K562 (cell line): Measurements from ENCODE around the gene IL17RB.

Source experiments
- CCNT2 ChIP-seq: IDR thresholded peaks from 2 replicates; pipeline ENCODE4 v1.6.1; 2011; ENCODE audit warnings: borderline replicate concordance, low read depth, mild to moderate bottlenecking, moderate library complexity, mixed read lengths, low read length; ENCODE audit not compliant: insufficient read length; ENCODE audit errors: extremely low read depth
- CHCHD3 ChIP-seq: fragments of 250-450 bp; sonication (Bioruptor Pico); IDR thresholded peaks from 2 replicates; pipeline ENCODE4 v2.1.2; 2022; ENCODE audit warnings: mild to moderate bottlenecking
- GATA2 ChIP-seq: sonication (generic); formaldehyde crosslinking; IDR thresholded peaks from 2 replicates; pipeline ENCODE4 v1.4.0; 2020; ENCODE audit warnings: mild to moderate bottlenecking, missing genetic modification reagents
- POLR2AphosphoS2 ChIP-seq: IDR thresholded peaks from 2 replicates; pipeline ENCODE4 v1.6.1; 2012; ENCODE audit warnings: low read length, improper control_type of control experiment
- RAD21 ChIP-seq, 2 experiments: fragments of 250-450 bp in 1 of 2; fragments of 450-650 bp in 1 of 2; sonication (Bioruptor Pico) in 1 of 2; formaldehyde crosslinking in 1 of 2; IDR thresholded peaks in 1 of 2; conservative IDR thresholded peaks in 1 of 2; 2 replicates each; pipeline versions ENCODE4 v1.4.0 to v1.8.0; 2020 to 2022; ENCODE audit warnings: mild to moderate bottlenecking in 2 of 2, moderate library complexity in 1 of 2
- SIX5 ChIP-seq, 2 experiments: IDR thresholded peaks; 2 replicates each; pipeline ENCODE4 v1.6.1; 2011; ENCODE audit warnings: low read length in 2 of 2, borderline replicate concordance in 1 of 2, low read depth in 1 of 2, mild to moderate bottlenecking in 1 of 2, moderate library complexity in 1 of 2; ENCODE audit not compliant: insufficient read depth in 1 of 2
- TCF7L2 ChIP-seq: fragments of 150-350 bp; IDR thresholded peaks from 2 replicates; pipeline ENCODE4 v1.6.1; 2016; ENCODE audit warnings: low read depth, mild to moderate bottlenecking, low read length, moderate library complexity
- YY1 ChIP-seq, 3 experiments: IDR thresholded peaks; 2 replicates each; pipeline ENCODE4 v1.6.1; 2011; ENCODE audit warnings: low read length in 2 of 3, mild to moderate bottlenecking in 2 of 3, moderate library complexity in 2 of 3, borderline replicate concordance in 1 of 3, control low read depth in 1 of 3, low read depth in 1 of 3; ENCODE audit not compliant: insufficient read depth in 3 of 3, insufficient replicate concordance in 2 of 3, control insufficient read depth in 1 of 3, insufficient read length in 1 of 3; ENCODE audit errors: extremely low read depth in 1 of 3
- ZFP36 ChIP-seq: fragments of 150-350 bp; IDR thresholded peaks from 2 replicates; pipeline ENCODE4 v1.6.1; 2018; ENCODE audit warnings: low read length, low read depth; ENCODE audit not compliant: partially characterized antibody
- TF ChIP-seq, protein P1 (sequence below), 3 experiments: IDR thresholded peaks in 2 of 3; conservative IDR thresholded peaks in 1 of 3; 2 replicates each; pipeline ENCODE4 v1.5.1; 2011 to 2012; ENCODE audit warnings: low read length in 3 of 3, mild to moderate bottlenecking in 3 of 3, control low read depth in 2 of 3, improper control_type of control experiment in 1 of 3, inconsistent platforms in 1 of 3, low read depth in 1 of 3, mixed read lengths in 1 of 3, moderate library complexity in 1 of 3; ENCODE audit not compliant: insufficient read depth in 2 of 3
- TF ChIP-seq, protein P2 (sequence below): fragments of 250-450 bp; sonication (Bioruptor Pico); IDR thresholded peaks from 2 replicates; pipeline ENCODE4 v1.5.1; 2021; ENCODE audit warnings: mild to moderate bottlenecking
- TF ChIP-seq, protein P3 (sequence below): sonication (generic); formaldehyde crosslinking; IDR thresholded peaks from 2 replicates; pipeline ENCODE4 v1.8.0; 2022; ENCODE audit warnings: mild to moderate bottlenecking, missing genetic modification reagents
- TF ChIP-seq, protein P4 (sequence below): sonication (generic); formaldehyde crosslinking; IDR thresholded peaks from 2 replicates; pipeline ENCODE4 v1.8.1; 2022; ENCODE audit warnings: missing genetic modification reagents

DNA sequence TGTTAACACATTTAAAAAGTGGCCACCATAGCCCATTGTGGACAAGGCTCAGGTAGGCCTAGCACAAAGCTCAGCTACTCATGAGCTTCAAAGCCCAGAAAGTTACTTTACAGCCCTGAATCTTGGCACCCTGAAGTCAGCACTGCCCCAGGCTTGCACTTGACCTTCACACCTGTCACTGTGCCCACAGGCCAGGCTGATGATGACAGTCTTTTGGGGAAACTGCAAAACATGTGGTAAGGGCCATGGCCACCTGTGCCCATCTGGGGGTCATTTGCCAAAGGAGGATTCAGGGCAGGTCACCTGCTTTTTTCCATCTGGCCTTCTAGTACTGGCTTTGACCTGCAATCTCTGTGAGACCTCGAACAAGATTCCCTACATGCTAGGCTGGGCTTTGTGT, 11.1 kb upstream of the IL17RB start:
- TF ChIP-seq YY1 (IDR thresholded peaks at IDR 0.05; ENCODE audit: borderline replicate concordance in 1 of 3, control insufficient read depth in 1 of 3, extremely low read depth in 1 of 3, insufficient read depth in 3 of 3, insufficient read length in 1 of 3, insufficient replicate concordance in 2 of 3, low read depth in 1 of 3, low read length in 2 of 3) = no peak
- TF ChIP-seq, protein P1, sequence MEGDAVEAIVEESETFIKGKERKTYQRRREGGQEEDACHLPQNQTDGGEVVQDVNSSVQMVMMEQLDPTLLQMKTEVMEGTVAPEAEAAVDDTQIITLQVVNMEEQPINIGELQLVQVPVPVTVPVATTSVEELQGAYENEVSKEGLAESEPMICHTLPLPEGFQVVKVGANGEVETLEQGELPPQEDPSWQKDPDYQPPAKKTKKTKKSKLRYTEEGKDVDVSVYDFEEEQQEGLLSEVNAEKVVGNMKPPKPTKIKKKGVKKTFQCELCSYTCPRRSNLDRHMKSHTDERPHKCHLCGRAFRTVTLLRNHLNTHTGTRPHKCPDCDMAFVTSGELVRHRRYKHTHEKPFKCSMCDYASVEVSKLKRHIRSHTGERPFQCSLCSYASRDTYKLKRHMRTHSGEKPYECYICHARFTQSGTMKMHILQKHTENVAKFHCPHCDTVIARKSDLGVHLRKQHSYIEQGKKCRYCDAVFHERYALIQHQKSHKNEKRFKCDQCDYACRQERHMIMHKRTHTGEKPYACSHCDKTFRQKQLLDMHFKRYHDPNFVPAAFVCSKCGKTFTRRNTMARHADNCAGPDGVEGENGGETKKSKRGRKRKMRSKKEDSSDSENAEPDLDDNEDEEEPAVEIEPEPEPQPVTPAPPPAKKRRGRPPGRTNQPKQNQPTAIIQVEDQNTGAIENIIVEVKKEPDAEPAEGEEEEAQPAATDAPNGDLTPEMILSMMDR (IDR thresholded peaks at IDR 0.05 in 2 of 3, conservative IDR thresholded peaks at IDR 0.05 in 1 of 3; ENCODE audit: insufficient read depth in 2 of 3, low read depth in 1 of 3, low read length in 3 of 3) = no peak
- TF ChIP-seq GATA2 (CRISPR knock-in tag) = no peak
- no peak for TF ChIP-seq POLR2AphosphoS2
- TF ChIP-seq, protein P2, sequence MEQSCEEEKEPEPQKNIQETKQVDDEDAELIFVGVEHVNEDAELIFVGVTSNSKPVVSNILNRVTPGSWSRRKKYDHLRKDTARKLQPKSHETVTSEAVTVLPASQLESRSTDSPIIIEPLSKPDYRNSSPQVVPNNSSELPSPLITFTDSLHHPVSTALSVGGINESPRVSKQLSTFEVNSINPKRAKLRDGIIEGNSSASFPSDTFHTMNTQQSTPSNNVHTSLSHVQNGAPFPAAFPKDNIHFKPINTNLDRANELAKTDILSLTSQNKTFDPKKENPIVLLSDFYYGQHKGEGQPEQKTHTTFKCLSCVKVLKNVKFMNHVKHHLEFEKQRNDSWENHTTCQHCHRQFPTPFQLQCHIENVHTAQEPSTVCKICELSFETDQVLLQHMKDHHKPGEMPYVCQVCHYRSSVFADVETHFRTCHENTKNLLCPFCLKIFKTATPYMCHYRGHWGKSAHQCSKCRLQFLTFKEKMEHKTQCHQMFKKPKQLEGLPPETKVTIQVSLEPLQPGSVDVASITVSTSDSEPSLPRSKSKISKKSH (CRISPR knock-in tag) = no peak
- no peak for TF ChIP-seq RAD21 (CRISPR knock-in tag; conservative IDR thresholded peaks at IDR 0.05 in 1 of 2, IDR thresholded peaks at IDR 0.05 in 1 of 2)
- TF ChIP-seq, protein P3, sequence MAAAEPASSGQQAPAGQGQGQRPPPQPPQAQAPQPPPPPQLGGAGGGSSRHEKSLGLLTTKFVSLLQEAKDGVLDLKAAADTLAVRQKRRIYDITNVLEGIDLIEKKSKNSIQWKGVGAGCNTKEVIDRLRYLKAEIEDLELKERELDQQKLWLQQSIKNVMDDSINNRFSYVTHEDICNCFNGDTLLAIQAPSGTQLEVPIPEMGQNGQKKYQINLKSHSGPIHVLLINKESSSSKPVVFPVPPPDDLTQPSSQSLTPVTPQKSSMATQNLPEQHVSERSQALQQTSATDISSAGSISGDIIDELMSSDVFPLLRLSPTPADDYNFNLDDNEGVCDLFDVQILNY (CRISPR knock-in tag) = no peak
- TF ChIP-seq SIX5 (IDR thresholded peaks at IDR 0.05; ENCODE audit: borderline replicate concordance in 1 of 2, insufficient read depth in 1 of 2, low read depth in 1 of 2, low read length in 2 of 2) = no peak
- no peak for TF ChIP-seq CHCHD3 (CRISPR knock-in tag)
- TF ChIP-seq ZFP36 = no peak
- TF ChIP-seq CCNT2 = no peak
- TF ChIP-seq, protein P4, sequence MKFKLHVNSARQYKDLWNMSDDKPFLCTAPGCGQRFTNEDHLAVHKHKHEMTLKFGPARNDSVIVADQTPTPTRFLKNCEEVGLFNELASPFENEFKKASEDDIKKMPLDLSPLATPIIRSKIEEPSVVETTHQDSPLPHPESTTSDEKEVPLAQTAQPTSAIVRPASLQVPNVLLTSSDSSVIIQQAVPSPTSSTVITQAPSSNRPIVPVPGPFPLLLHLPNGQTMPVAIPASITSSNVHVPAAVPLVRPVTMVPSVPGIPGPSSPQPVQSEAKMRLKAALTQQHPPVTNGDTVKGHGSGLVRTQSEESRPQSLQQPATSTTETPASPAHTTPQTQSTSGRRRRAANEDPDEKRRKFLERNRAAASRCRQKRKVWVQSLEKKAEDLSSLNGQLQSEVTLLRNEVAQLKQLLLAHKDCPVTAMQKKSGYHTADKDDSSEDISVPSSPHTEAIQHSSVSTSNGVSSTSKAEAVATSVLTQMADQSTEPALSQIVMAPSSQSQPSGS (CRISPR knock-in tag) = no peak
- no peak for TF ChIP-seq TCF7L2
